ENCODE results near the gene CERT1.

CERT1 gene

DNA sequence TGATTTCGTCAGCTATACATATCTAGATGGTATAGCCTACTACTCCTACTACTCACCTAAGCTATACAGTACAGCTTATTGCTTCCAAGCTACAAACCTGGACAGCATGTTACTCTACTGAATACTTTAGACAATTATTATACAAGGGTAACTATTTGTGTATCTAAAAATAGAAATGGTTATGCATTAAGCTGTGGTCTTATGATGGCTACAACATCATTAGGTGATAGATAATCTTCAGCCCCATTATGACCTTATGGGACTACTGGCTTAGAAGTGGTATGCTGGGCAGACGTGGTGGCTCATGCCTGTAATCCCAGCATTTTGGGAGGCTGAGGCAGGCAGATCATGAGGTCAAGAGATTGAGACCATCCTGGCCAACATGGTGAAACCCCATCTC, 40.2 kb downstream of the CERT1 start:
- DNase-seq: no peak

DNA sequence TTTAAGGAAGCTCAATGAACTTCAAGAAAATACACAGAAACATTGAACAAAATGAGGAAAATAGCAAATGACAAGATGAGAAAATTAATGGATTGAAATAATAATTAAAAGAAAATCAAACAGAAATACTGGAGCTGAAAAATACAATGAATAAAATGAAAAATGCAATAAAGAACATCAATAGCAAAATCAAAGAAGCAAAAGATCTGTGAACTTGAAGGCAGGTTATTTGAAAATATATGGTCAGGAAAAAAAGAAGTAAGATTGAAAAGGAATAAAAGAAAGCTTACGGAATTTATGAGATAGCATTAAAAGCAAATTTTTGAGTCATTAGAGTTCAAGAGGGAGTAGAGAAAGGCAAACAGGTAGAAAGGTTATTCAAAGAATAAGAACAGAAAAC, 42.4 kb downstream of the CERT1 start:
- no peak for DNase-seq

DNA sequence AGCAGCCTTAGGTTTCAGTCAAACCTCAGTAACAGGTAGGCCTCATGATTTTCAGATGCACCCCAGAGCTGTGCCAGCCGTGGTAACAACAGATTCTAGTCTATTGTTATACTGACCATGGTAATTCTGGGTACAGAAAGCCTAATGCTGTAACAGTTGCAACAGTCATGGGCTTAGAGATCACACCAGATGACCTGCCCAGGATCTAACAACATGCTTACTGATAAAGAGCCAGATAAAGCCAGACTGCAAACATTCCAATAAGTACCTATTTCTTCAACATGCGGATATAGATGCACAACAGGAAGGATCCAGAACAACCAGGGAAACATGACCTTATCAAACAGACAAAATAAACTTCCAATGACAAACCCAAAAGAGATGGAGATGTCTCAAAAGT, 42.8 kb downstream of the CERT1 start:
- DNase-seq: no peak

DNA sequence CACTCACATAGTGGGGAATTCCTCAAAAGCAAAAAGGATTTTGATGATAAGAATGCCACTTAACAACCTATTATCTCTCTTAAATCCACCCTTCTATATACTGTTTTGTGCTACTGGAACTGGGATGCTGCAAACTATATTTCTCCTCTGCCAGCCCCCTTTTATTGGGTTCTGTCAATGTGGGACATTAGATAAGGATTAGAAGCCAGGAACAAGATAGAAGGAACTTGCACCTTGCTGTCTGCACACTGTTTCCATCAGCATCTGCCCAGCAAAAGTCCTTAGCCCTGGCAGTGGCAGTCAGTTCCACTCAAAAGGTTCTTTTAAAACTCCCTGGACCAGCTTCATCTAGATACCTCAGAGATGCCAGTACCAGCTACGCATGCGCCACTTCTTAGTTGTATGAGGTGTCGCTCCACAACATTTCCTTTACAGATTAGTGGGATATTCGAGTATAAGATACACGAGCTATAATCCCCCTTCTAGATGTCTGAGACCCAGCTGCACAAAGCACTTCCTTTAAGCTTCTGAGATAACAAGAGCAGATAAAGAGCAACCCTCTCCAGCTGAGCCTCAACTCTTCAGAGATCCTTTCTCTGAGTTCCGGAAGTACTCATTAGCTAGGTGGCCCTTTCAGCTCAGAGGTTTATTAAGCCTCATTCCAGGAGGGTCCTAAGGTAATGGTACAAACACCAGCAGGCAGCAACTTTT, 45.3 kb downstream of the CERT1 start:
- DNase-seq: no peak

DNA sequence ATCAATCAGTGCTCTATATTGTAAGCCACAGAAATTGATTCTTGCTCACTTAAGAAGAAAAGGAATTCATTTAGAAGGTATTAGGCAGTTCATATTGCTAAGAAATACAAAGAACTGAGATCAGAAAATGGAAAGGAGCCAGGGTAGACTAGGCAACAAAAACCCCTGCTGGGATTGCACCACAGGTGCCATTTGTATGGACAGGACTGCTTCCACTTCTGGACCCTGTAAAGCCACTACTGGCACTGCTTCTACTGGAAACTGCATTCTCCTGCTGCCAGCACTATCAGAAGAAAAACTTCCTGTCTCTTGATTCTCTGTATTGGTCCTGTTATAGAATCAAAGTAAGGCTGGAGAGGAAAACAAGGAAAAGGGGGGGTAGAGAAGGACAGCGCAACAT, 45.9 kb downstream of the CERT1 start:
- DNase-seq: no peak

DNA sequence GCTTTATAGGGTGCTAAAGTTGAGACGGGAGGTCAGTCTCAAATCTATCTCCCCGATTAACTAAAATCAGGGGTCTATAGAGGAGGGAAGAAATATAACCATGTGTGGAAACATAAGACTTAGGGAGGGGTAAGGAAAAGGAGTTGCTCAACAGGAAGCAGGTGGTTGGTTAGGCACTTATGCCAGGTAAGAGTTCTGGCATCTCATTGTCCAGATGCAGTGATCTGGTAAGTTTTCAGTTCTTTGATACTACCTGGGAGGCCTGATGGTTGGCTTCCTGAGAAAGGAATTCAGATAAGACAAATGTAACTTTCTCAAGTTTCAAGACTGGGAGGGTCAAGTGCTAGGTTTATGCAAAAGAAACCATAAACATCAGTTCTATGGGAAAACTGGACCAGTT, 47.7 kb downstream of the CERT1 start:
- DNase-seq: no peak

DNA sequence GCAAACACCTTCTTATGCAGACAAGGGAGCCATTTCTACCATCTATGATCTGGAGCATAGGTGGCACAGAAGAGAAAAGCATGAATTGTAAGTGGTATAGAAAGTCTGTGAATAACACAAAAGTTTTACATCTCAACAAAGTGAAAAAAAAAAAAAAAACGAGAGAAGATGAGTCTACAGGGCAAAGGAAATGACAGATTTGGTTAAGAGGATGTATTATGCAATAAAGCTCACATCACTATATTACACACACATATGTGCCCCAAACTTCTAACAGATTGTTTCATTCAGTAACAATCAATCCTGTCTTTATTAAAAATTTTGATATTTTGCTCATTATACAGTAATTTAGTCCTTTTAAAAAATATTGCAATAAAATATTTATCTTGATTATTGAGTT, 49.8 kb downstream of the CERT1 start:
- no peak for DNase-seq

DNA sequence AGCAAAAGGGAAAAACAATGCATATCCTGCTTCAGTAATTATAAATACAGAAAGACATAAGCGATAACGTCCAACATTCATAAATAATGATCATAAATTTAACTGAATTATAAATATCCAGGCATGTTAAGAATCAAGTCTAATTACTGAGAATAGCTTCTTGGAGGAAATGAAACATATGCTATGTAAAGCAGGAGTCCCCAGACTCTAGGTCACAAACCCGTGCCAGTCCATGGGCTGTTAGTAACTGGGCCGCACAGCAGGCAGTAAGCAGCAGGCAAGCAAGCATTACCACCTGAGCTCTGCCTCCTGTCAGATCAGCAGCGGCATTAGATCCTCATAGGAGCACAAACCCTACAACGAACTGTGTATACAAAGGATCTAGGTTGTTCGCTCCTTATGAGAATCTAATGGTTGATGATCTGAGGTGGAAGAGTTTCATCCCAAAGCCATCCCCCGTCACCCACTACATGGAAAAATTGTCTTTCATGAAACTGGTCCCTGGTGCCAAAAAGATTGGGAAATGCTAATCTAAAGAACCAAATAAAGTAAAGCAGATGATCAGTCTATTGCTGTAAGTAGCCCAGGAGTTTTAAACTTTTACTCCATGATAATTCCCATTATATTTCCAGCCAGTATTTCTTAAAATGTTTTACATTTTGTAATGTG, 50.4 kb downstream of the CERT1 start:
- DNase-seq: no peak

DNA sequence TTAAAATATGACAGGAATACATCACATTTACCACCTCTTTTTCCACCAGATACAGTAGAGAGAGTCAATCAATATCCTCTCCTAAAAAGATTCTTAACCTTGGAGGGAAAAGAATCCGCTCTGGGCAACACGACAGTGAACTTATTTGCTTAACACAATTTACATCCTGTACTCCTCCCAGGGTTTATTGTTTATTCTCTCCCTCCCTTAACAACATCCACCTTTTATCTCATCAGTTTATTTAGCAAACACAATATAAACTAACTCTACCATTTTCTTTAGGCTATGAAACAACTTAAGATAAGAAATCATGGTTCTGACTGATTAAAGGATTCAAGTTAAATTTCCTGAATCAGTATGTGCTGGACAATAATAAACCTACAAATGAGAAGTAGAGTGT, 50.9 kb downstream of the CERT1 start:
- DNase-seq: no peak

DNA sequence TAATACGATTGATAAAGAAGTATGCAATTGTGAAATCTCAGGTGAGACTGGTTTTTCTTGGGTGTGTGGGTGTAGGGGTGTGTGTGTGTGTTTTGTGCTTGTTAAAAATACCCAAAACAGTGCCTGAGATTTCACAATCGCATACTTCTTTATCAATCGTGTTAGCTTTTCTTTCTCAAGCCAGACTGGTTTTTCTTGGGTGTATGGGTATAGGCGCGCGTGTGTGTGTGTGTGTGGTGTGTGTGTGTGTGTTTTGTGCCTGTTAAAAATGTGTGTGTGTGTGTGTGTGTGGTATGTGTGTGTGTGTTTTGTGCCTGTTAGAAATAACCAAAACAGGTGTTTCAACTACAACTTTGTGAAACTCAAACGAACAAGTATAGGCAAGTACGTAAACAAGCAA, 53.7 kb downstream of the CERT1 start:
- DNase-seq: no peak

DNA sequence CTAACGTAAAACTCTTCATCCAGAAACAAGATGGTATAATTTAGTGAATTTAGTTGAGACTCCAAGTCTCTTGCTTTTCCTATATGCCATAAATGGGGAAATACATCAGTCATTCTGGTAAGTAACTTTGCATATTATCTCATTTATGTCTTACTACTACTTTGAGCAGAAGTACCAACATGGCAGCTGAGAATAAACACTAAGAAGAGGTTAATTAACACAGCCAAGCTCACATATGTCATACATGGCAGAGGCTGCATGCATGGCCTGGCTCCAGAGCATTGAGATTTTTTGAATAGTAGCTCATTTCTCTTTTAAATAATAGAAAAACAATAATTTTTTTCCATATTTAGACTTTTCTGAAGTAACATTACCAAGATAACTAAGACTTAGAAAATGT, 54.3 kb downstream of the CERT1 start:
- no peak for DNase-seq

DNA sequence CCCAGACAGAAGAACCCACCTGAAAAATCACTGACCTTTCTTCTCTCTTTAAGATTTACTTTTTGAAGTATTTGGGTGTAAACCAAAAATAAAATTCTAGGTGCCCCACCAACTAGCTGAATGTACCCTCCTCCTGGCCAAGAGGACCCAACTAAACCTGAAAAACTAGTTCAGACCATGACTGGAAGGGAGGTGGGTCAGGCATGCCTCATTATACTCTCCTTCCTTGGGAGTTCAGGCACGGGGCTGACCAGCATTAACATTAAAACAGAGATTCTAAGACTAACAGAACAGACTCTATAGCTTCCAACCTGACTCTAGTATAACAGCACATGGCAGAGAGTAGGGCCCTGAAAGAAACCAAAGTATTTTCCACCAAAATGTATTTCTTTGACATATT, 61.4 kb downstream of the CERT1 start:
- no peak for DNase-seq

DNA sequence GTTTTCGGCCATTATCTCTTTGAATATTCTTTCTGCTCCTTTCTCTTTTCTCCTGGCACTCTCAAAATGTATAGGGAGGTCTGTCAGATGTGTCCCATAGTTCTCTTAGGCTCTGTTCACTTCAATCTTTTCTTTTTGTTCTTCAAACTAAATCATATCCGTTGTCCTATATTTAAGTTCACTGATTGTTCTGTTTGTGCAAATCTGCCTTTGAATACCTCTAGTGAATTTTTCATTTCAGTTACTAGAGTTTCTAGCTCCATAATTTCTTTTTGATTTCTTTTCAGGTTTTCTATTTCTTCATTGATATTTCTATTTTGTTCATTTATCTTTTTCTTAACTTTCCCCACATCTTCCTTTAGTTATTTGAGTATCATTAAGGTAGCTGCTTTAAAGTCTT, 65.4 kb downstream of the CERT1 start:
- no peak for DNase-seq

DNA sequence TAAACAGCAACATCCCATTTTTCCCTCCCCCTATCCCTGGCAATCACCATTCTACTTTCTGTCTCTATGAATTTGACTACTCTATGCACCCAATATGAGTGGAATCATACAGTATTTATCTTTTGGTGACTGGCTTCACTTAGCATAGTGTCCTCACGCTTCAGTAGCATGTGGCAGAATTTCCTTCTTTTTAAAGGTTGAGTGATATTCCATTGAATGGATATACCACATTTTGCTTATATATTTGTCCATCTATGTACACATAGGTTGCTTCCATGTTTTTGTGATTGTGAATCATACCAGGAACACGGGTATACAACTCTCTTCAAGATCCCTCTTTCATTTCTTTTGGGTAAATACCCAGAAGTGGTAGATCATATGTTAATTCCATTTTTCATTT, 69.9 kb downstream of the CERT1 start:
- no peak for DNase-seq

DNA sequence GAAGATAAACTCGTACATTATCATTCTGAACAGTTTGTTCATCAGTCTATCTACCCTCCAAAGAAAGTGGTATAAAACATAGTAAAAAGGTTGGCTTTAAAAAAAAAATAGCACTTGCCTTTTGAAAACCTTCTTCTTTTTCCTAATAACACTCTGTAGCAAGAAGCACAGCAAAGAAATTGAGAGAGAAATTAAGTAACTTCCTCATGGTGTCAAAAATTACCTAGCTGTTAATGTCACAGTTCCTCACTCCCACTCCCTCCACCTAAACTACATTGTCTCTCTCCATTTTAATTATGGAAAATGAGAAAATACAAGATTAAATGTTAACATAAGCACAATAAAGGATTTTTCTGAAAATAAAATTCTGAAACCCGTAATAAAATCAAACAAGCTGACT, 72.2 kb downstream of the CERT1 start:
- no peak for DNase-seq

DNA sequence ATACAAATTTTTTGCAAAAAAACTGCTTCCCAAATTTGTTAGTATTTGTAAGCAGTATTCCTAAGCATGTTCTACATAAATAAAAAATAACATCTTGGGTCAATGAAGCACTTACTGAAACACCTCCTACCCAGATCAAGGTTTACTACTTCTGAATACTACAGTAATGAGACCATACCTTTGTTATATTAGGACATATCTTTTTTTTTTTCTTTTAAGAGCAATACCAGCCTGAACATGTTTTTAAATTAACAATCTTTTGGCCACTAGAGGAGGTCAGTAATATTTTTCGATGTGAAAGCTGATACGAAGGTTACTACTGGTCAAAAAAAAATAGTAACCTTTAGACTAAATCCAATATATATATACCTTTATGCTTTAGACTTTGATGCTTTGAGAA, 72.7 kb downstream of the CERT1 start:
- no peak for DNase-seq

DNA sequence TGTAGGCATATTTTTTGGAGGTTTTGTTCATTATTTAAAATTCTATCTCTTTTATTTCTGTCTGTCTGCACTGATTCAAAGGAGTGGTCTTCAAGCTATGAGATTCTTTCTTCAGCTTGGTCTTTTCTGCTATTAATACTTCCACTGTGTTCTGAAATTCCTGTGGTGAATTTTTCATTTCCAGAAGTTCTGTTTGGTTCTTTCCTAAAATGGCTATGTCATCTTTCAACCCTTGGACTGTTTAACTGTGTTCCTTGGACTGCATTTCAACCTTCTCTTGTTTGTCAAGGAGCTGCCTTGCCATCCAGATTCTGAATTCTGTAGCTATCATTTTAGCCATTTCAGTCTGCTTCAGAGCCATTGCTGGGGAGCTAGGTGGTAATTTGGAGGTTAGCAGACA, 76.3 kb downstream of the CERT1 start:
- DNase-seq: no peak

DNA sequence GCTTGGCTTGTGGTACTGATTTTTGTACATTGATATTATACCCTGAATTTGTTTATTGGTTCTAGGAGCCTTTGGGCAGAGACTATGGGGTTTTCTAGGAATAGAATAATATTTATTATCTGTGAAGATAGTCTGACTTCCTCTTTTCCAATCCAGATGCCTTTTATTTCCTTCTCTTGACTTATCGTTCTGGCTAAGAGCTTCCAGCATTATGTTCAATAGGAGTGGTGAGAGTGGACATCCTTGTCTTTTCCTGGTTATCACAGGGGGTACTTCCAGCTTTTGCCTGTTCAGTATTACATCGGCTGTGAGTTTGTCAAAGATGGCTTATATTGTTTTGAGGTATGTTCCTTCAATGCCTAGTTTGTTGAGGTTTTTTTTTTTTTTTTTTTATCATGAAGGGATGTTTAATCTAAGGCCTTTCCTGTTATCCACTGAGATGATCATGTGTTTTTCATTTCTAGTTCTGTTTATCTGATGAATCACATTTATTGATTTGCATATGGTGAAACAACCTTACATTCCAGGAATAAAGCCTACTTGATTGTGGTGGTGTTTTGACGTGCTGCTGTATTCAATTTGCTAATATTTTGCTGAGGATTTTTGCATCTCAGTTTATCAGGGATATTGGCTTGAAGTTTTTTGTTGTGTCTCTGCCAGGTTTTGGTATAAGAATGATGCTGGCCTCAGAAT, 77.5 kb downstream of the CERT1 start:
- no peak for DNase-seq

DNA sequence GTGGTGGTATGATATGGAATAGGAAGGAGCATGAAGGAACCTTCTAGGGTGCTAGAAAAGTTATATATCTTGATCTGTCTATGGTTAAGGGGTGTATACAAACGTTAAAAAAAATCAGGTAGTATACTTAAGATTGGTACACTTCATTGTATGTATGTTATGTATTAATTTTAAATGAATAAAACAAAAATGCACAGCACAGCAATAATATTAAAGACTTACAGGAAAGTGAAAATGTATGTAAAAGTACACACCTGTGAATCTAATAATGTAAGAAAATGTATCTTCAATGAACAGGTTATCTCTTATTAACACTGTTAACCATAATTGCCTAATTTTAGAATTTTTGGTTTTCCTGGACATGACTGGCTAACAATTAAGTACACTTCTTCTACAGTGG, 97.2 kb downstream of the CERT1 start:
- no peak for DNase-seq

DNA sequence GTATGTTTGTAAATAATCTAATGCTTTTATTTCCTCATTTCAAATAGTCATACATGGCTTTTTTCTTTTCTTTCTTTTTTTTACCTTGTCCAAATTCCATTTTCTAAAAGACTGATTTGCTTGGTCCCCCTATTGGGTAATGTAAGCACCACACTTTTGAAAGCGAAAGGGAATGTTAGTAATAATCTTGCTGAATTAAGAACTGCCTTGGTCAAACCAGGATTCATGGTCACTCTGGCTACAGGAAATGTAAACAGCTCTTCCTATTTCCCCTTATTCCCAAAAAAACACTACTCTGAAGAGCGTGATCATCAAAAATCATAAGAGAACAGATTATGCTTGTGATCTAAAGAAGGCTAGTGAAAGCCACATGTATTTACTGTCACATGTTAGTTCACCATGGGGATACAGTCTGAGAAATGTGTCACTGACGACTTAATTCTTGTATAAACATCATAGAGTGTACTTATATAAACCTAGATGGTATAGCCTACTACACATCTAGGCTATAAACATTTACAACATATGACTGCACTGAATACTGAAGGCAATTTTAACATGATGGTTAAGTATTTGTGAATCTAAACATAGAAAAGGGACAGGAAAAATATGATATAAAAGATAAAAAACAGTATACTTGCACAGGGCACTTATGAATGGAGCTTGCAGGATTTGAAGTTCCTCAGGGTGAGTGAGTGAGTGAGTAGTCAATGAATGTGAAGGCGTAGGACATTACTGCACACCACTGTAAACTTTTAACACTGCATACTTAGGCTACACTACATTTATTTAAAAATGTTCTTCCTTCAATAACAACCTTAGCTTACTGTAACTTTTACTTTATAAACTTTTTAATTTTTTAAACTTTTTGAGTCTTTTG, 99.1 kb downstream of the CERT1 start:
- no peak for DNase-seq

DNA sequence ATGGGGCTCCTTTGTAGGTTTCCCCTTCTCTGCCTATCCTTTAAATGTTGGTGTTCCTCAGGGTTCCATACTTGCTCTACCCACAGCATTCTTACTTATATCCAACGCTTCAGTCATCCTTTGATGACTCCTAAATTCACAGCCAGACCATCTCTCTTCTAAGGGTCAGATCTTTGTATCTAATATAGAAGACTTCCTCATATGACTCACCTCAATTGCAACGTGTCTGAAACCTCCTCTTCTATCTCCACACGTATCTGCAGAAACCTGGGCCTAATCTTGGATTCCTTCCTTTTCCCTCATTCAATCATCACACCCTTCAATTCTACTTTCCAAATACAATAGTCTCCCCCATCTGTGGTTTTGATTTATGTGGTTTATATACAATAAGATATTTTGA, 106.1 kb downstream of the CERT1 start:
- DNase-seq: no peak

DNA sequence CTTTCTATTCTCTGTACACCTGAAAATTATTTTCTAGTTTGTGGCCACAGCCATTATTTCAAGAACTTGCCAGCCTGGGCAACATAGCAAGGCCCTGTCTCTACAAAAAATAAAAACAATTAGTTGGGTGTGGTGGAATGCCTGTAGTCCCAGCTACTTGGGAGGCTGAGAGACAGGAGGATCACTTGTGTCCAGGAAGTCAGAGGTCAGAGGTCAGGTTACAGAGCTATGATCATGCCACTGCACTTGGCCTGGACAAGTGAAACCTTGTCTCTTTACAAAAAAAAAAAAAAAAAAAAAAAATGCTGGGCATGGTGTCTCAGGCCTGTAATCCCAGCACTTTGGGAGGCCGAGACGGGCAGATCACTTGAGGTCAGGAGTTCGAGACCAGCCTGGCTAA, 116.2 kb downstream of the CERT1 start:
- no peak for DNase-seq

DNA sequence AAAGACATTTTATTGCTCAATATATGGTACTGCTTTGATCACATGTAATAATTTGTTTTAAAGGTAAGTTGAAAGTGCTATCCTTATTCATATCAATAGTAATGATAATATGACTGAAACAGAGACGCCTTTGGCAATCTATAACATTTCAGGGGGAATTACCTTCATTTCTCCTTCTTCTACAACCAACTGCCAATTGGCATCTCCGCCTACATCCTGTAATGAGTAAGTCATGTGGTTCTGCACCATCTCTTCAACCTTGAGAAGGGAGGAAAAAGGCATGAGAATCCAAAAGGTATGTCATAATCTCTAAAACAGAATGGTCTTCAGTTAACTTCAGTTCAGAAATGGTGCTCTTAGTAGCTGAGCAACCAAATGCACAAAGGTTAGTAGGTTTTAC, 122.0 kb downstream of the CERT1 start:
- DNase-seq: no peak

DNA sequence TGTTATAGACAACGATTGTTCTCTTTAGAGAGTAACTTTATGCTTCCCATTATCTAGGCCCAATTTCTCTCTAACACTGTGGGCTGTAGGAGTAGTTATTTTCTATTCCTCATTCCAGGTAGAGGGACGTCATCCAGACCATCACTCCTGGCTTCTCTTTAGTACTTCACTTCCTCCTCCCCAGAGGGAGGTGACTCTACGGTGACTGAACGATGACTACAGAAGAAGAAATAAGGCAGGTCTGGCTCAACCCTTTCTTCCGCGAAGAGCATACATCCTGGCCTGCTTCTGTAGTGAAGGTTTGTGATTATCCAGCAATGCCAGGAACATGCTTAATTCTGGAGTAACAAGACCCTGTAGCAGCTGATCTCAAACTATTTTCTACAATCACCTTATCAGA, 123.6 kb downstream of the CERT1 start:
- DNase-seq: no peak

Measured in stimulated activated CD8-positive, alpha-beta memory T cell treated with anti-CD3 and anti-CD28 coated beads, Interleukin-4, amount 100 ng/mL, for 48 hours (primary cell).